Limb (tissue), 2 donors: ENCODE results near the gene DKKL1.

Source experiments
- DNase-seq, 2 donors: peaks; one replicate each; pipeline ENCODE4 v3.0.0-alpha.2; 2016; ENCODE audit errors: extremely low spot score in 2 of 2

DKKL1 gene

DNA sequence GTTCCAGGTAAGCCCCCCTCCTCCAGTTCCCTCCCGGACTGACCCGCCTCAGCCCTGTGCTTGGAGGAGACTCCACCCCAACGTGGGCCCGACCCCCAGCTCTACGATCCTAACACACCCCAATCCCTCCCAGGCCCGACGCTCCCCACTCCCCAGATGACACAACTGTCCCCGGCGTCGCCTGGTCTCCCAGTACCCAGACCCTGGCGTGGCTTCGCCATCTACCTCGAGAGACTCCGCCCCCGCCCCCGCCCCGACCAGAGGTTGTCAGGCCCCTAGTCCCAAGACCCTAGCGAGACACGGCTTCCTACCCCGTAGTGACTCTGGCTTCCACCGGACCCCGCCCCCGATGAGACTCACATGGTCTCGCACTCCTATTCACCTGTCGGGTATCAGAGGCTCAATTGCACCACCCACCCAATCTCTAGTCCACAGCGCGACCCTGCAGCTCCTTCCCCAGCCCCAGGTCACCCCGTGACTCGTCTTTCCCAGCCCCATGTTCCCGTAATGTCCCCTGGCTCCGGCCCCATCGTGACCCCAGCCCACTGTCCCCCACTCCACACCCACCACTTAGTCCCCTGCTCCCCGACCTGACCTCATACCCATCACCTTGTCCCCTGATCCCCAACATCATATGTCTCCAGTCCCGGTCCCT is 25.5 kb upstream of the DKKL1 start:
- DNase-seq: peak in 1 of 2 donors; percentile 45

DNA sequence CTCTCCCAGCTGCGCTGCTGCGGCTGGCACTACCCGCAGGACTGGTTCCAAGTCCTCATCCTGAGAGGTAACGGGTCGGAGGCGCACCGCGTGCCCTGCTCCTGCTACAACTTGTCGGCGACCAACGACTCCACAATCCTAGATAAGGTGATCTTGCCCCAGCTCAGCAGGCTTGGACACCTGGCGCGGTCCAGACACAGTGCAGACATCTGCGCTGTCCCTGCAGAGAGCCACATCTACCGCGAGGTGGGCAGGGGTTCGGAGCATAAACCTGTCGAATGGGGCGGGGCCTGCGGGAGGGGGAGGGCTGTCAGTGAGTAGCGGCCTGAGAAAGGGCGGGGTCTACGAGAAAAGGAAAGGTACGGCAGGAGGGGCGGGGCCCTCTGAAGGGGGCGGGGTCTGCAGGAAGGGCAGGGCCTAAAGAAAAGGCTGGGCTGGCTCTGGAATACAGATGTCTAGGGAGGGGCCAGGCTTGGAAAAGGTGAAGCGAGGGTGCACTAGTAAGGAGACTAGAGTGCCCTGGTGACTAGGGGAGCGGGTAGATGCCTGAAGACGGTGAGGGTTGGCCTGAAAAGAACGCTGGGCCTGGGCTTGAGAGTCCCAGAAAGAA is 24.9 kb upstream of the DKKL1 start:
- peak; percentile 35 to 83 for DNase-seq

DNA sequence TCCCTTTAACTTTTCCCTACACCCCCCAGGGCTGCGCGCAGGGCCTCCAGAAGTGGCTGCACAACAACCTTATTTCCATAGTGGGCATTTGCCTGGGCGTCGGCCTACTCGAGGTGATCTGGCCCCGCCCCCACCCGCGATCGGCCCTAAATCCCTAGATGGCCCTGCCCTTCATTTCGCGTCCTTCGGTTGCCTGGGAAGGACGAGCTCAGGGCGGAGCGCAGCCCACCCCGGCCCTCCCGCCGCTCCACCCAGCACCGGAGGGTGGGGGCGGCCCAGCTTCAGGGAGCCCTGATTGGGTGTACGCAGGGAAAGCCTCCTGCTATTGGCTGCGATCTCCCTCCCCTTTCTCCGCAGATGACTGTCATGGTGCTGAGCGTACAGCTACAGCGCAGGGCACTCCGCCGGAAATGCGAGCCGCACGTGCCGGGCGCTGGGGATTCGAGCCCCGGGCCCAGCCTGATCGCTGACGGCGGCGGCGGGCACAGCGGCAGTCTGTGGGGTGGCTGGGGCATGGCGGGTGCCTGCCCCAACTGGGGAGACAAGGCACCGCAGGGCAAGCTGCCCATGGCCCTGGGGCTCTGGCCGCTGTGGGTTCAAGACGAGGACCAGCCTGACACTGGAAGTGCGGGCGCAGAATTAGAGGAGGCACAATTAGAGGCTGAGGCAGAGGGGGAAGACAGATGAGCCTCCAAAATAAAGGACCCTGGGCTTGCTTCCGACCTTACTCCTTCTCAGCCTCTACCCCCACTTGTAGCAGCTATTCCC is 24.2 kb upstream of the DKKL1 start:
- DNase-seq: peak; percentile 90 to 93

DNA sequence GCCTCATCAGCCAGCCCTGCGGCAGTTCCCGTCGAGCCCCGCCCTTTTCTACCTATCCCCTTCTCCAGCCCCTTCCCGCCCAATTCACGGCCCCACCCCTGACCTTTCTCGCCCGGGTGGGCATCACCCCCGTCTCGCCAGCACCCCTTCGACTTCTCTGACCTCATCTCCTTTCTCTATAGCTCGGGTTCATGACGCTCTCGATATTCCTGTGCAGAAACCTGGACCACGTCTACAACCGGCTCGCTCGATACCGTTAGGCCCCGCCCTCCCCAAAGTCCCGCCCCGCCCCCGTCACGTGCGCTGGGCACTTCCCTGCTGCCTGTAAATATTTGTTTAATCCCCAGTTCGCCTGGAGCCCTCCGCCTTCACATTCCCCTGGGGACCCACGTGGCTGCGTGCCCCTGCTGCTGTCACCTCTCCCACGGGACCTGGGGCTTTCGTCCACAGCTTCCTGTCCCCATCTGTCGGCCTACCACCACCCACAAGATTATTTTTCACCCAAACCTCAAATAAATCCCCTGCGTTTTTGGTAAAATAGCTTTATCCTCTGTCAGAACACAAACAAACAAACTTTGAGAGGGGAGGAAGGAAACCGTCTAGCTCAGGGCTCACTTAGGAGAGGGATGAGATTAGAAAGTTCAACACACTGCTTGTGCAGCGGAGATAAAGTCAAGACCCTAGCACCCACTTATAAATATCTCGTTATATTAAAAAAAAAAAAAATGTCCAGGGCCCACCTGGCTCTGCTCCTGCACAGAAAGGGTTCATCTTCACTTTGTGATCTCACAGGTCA is 23.4 kb upstream of the DKKL1 start:
- DNase-seq: peak in 1 of 2 donors; percentile 75

DNA sequence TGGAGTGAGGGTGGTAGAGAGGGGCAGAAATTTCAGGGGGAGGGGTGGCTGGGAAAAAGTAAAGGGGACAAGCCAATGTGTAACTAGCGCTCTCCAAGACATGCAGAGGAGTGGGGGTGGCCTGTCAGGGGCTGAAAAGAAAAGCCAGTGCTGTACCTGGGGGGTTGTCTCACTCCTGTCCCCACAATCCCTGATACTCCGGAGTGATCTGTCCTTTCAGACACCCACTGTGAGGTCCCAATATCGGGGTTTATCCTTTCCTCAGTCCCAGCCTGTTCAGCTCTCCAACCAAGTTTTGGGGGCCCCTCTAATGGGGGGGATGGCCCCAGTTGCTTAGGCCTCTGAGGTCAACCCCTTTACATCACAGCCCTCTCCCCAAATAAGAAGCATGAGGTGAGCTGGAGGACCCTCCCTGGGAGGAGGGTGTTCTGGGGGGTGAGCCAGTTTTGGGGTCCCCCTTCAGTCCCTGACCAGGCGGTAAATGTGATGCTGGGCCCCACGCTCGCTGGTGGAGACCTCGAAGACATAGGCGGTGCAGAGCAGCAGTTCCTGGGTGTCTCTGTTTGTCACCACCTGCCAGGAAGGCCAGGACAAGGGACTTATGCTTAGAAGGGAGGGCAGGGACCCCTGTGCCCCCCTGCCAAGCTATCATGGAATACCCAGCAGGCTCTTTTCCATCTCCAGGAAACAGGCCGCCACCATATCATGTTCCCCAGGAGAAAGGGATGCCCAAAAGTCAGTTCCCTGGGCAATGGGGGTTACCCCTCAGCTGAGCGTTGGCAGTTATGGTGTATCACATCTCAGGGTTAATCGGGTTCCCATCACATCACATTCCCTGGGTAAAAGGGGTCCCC is 22.6 kb upstream of the DKKL1 start:
- no peak for DNase-seq

DNA sequence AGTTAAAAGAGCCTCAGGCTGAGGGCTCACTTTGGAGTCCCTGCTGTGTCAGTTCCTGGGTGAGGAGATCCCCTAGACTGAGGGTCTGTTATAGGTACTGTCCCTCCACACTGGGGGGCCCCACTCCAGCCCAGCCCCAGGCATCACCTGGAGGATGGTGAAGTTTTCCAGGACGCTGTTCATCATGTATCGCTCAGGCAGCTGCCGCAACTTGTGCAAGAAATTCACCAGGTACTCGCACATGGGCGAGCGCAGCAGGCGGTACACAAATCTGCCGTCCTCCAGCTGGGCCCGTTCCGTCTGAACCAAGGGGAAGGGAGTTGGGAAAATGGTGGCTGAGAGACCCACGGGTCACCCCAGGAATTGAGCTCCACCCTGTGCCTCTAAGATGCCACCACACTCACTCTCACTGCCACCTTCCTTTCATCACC is 21.4 kb upstream of the DKKL1 start:
- no peak for DNase-seq

DNA sequence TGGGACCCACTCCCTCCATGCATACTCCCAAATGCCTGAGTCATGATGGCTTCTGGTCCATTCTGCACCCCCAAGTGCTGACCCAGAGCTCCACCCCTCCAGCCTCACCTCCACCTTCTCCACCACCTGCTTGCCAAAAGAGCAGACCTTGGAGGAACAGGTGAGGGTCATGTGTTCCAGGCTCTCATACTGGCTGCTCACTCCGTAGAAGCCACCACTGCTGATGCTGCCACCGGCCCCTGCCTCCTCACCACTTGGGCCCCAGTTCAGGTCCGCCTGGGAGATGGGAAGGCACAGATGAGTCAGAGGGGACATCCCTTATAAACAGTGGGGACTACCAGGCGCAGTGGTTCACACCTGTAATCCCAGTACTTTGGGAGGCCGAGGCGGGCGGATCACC is 20.6 kb upstream of the DKKL1 start:
- no peak for DNase-seq

DNA sequence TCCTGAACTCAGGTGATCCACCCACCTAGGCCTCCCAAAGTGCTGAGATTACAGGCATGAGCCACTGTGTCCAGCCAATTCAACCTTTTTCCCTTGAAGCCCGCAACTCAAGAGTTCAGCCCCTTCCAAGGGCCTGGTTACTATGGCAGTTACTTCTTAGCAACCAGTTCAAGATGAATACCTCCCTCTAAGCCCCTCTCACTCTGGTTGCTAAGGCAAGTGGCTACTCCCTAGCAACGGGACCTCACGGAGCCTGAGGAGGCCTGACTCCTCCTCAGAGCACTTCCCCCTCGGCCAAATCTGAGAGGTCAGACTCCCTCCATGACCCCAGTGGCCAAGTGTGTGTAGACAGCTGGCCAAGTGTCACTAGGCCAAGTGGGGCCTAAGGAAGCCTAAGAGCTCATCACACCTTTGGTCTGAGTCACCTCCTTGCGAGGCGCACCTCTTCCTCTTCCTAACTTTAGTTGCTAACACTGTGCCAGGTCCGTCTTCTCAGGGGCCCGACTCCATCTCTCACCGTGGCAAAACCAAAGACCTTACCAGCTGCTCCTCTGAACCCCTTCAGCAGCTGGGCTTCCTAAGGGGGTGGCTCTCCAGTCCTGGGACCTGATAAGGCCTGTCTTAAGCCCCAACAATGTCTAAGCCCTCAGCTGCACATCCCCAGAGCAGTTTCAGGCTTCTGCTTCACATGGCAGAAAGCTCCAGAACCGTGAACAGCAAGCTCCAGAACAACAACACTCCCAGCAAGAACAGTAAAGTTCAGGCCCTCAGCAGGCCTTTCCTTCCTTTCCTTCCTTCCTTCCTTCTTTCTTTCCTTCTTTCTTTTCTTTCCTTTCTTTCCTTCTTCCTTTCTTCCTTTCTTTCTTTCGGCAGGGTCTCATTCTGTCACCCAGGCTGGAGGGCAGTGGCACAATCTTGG is 18.9 kb upstream of the DKKL1 start:
- no peak for DNase-seq

DNA sequence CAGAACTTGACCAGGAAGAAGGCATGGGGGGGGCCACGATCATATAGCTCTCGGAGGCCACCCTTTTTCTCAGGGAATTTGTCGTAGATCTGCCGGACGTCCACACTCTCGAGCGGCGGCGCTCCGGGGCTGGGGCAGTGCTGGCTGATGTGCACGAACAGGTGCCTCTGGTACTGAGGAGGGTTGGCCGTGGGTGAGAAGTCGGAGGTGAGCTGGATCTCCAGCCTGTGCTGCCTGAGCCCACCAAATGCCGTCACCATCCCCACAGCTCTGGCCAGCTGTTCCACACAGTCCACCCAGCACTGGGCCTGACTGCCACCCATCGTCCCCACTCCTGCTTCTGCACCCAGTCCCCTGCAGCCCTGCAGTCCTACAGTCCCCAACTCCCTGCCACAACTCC is 16.5 kb upstream of the DKKL1 start:
- DNase-seq: no peak

DNA sequence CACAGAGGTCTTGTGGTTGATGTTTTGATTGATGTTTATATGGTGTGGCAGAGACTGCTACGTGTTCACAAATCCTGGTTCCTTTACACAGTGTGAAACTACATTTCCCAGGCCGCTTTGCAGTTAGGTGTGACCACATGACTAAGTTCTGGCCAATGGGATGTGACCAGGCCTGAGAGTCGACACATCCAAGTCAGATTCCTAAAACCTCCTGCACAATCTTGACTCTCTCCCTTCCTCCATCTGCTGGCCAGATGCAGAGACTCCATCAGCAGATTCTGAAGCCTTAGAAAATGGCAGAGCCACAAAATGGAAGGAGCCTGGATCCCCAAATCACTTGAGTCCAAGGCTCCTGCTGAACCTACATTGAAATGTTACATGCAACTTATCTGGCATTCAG is 15.8 kb upstream of the DKKL1 start:
- DNase-seq: peak; percentile 26 to 55

DNA sequence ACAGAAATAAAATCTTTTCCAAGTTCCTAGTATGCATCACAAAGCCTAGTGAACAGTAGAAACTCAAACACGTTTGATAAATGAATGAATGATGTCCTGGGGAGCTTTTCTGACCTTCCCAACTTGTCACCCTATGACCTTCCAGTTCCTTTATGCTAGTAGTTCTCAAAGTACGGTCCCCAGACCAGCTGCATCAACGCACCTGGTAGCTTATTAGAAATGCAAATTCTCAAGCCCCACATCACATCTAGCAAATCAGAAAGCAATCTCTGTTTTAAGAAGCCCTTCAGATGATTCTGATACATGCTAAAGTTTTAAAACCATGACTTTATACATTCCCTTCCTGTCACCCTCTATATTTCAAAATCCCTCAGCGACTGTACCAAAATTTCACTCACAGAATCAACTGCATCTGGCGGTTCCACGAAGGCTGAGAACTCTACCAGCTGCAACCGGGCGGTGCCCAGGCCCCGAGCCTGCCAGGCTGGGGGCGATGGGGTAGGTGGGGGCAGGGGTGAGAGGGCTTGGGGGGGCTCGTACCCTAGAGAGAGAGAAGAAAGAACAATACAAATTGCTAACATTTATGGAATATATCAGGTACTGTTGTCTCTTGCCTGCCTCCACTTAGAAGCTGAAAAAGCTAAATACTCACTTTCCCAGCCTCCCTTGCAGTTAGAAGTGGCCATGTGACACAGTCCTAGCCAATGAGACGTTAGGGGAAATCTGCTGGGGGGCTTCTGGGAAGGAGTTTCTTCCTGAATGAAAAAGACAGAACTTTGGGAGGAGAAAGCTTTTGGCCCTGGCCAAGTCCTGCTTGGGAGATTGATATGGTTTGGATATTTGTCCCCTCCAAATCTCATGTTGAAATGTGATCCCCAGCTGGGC is 15.1 kb upstream of the DKKL1 start:
- DNase-seq: no peak

DNA sequence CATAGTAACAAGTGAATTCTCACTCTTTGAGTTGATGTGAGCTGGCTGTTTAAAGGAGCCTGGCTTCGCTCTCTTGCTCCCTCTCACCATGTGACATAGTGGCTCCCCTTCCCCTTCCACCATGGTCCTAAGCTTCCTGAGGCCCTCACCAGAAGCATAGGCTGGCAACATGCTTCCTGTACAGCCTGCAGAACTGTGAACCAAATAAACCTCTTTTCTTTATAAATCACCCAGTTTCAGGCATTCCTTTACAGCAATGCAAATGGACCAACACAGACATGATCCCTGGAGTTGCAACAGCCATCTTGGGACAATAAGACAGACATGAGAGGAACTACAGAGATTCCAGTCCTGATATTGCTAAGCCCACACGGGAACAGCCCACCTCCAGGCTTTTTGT is 14.1 kb upstream of the DKKL1 start:
- DNase-seq: no peak

DNA sequence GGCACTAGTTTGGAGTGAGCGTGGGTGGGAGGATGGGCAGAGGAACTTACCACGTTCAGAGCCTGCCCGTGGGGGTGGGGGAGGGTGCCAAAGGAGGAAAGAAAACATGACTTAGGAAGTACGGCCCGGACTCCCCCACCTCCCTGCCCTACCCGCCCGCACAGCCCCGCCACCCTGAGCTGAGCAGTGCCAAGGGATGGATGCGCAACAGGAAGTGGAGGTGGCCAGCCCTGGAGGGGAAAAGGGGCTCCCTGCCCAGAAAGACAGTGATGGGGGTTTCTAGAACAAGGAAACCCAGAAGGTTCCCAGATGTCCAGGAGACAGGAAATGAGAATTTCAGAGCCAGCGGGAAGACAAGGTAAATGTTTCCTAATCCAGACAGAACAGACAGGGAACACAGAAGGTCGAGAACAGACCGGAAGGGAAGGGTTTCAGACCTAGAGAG is 7.7 kb upstream of the DKKL1 start:
- DNase-seq: peak; percentile 30 to 35

DNA sequence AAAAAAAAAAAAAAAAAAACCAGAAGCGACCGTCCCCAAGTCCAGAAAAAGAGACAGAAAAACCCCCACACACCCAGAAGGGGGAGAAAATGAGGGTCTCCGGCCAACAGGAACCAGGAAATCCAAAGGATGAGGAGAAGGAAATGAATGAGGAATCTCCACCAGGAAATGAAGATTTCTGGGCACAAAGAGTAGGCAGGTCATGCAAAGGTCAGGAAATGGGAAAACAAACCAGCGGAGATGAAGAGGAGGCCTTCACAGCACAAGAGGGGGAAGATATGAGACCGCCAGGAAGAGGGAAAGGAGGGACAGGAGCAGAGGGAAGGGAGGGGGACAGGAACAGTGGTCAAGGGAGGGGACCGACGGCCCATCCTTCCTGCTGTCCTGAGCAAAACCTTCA is 7.3 kb upstream of the DKKL1 start:
- DNase-seq: no peak

DNA sequence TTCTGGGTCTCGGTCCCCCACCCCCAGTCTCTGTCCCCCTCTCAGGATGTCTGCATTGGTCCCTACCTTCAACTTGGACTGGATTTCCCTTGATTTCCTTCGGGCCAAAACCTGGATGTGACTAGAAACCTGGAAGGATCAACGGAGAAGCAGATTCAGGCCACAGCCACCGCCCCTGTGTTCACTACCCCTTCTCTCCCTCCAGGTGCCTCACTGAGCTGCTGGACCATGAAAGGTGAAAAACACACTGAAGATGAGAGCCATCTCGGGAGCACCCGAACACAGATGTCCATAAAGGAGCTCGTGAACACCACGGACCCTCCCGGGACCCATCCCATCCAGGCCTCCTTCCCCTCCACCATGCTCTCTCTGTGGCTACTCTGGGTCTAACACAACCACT is 6.5 kb upstream of the DKKL1 start:
- DNase-seq: no peak

DNA sequence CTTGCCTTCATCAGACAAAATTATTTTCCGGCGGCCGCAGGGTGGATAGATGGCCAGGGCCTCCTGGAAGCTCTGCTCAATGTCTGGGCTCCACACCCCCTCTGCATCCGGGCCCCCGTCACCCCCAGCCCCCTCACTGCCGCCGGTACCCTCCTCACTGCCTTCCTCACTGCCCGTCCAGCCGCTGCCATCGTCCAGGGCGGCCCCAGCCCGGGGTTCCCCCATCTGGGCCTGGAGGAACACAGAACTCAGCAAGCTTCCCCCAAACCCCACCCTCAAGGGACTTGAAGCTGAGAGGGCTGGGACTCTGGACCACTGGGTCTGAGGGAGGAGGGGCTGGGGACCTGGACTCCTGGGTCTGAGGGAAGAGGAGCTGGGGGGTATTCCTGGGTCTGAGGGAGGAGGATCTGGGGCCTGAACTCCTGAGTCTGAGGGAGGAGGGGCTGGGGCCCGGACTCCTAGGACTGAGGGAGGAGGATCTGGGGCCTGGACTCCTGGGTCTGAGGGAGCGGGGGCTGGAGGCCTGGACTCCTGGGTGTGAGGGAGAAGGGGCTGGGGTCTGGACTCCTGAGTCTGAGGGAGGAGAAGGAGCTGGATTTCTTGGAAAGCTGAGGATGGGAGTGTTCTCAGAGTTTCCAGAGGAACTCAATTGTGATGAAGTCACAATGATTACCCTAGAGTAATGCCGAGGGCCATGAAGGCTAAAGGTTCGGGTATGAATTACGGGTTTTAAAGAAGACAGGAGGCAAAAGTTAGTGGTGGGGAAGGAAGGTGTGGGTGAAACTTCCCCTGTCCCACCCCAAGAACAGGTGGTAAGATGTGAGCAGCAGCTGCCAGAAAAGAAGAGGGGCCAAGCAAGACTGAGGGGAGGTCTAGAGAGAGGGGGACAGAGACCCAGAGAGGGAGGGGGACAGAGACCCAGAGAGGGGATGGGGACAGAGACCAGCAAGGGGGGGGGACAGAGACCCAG is 3.5 kb upstream of the DKKL1 start:
- DNase-seq: peak in 1 of 2 donors; percentile 32

DNA sequence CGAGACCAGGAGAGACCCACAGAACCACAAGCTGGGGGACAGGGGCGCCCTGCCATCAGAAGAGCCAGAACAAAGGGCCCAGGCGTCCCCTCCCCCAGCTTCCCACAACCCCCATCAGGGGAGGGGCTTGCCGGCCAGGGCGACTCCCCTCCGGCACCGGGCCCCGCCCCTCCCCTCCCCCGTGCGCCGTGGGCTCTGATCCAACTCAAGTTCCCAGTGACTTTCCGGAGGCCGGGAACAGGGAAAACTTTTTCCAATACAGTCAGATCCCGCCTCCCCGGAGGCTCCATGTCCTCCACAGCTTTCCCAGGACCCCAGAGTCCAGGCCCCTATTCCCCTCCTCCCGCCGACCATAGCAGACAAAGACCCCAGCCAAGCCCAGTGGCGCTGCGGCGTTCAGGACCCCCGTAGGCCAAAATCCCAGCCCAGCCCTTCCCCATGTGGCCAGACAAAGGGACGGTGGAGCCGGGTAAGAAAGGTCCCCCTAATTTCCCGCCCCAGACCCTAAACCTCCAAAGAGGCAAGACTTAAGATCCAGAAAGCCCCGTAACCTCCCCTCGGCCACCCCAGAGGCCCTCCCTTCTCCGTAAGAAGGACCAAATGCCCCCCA is 2.1 kb upstream of the DKKL1 start:
- DNase-seq: peak; percentile 88 to 94
